Measurements from ENCODE around the gene ENOPH1. TPM values are rescaled to one million over a fixed set of nuclear protein-coding genes. Genes with fewer than 3 reads are reported as not detected.

ENOPH1 gene
- total and polyA plus RNA-seq, 2 of the 13 experiments (the other 11 are each of a cell fraction or from before 2014, with no cell fraction given) = 15.5 to 64.3 TPM

- peak; percentile 74 for TF ChIP-seq UBTF (CRISPR knock-in tag; IDR thresholded peaks at IDR 0.05)
- peak; percentile 76 for TF ChIP-seq MED1 (CRISPR knock-in tag; IDR thresholded peaks at IDR 0.05)
- TF ChIP-seq MXI1 (IDR thresholded peaks at IDR 0.05; ENCODE audit: borderline replicate concordance, low read depth, low read length) = peak; percentile 93; the same call in 1 of the 3 replicates
- TF ChIP-seq FOXA1 (IDR thresholded peaks at IDR 0.05) = no peak
- TF ChIP-seq FOXA1 (CRISPR knock-in tag; IDR thresholded peaks at IDR 0.05) = no peak
- peak; percentile 61; the same call in 1 of the 2 replicates for TF ChIP-seq HBP1 (CRISPR knock-in tag; IDR thresholded peaks at IDR 0.05; ENCODE audit: low read depth)
- peak; percentile 98 for TF ChIP-seq NKX3-1 (CRISPR knock-in tag; IDR thresholded peaks at IDR 0.05)
- peak; percentile 84; the same call in 1 of the 2 replicates for TF ChIP-seq ETV6 (CRISPR knock-in tag; conservative IDR thresholded peaks at IDR 0.05)
- peak; percentile 79 for TF ChIP-seq IKZF5 (CRISPR knock-in tag; IDR thresholded peaks at IDR 0.05)
- 0 out of 2 replicates have a peak, but pooled peaks have one; percentile 51 for TF ChIP-seq THAP8 (CRISPR knock-in tag; IDR thresholded peaks at IDR 0.05; ENCODE audit: borderline replicate concordance)
- TF ChIP-seq CBFB (CRISPR knock-in tag; IDR thresholded peaks at IDR 0.05) = no peak
- TF ChIP-seq ZZZ3 (CRISPR knock-in tag; IDR thresholded peaks at IDR 0.05; ENCODE audit: borderline replicate concordance) = no peak
- TF ChIP-seq MLLT10 (CRISPR knock-in tag; IDR thresholded peaks at IDR 0.05) = no peak
- 0 out of 2 replicates have a peak, but pooled peaks have one; percentile 59 for TF ChIP-seq PAWR (CRISPR knock-in tag; IDR thresholded peaks at IDR 0.05; ENCODE audit: borderline replicate concordance)
- TF ChIP-seq ZNF570 (CRISPR knock-in tag; IDR thresholded peaks at IDR 0.05; ENCODE audit: borderline replicate concordance) = peak; percentile 70
- TF ChIP-seq ELF1 (CRISPR knock-in tag; IDR thresholded peaks at IDR 0.05) = peak; percentile 61
- no peak for TF ChIP-seq MTF2 (CRISPR knock-in tag; IDR thresholded peaks at IDR 0.05; ENCODE audit: borderline replicate concordance)
- peak; percentile 70 for TF ChIP-seq PATZ1 (CRISPR knock-in tag; IDR thresholded peaks at IDR 0.05)
- TF ChIP-seq CCAR2 (optimal IDR thresholded peaks at IDR 0.05; ENCODE audit: low read depth, low read length) = no peak
- TF ChIP-seq ZNF790 (CRISPR knock-in tag; IDR thresholded peaks at IDR 0.05; ENCODE audit: borderline replicate concordance) = peak; percentile 94; the same call in 1 of the 2 replicates
Measured at GRCh38 chr4:82430193-82430963, at the start of gene ENOPH1, which contains the start of gene HNRNPDL (continued).
